ENCODE measurements around the gene PTPN1. TPM values are rescaled to one million over a fixed set of nuclear protein-coding genes. Genes with fewer than 3 reads are reported as not detected.

Gene PTPN1
- polyA plus RNA-seq, 3 donors, result 30.0 to 31.1 (median 30.9) TPM

DNA sequence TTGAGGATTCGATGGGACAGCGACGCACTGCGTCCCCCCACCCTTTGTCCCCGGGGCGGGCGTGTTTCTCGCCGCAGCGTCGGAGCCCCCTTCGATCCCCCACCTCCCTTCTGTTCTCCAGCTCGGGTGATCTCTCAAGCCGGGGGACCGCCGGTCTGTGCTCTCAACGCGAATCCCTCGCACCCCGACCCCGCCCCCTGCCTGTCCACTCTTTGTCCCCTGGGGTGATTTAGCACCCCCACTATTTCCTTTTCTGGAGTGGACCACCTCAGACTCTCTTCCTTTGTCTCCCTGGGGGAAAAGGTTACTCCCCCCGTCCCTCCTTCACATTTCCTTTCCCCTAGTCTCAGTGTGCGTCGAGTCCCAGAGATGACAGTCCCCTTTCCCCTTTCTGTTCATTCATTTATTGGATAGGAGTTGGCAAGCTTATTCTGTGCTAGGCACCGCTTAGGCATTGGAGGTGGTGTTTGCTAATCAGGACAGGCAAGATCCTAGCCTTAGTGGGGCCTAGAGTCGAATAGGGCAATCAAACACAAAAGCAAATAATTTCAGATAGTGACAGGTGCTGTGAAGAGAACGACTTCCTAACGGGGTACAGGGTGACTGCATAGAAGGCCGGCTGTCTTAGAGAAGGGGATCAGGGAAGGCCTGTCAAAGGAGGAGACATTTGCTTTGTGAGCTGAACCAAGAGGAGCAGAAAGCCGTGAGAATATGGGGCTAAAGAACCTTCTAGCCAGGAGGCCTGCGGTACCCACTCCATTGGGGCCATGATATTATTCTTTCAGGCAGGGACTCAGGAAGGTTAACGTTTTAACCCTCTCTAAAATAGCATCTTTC is 741 bp downstream of the PTPN1 start:
- no peak for DNase-seq (ENCODE audit: low read depth in 3 of 3, low spot score in 2 of 3)

DNA sequence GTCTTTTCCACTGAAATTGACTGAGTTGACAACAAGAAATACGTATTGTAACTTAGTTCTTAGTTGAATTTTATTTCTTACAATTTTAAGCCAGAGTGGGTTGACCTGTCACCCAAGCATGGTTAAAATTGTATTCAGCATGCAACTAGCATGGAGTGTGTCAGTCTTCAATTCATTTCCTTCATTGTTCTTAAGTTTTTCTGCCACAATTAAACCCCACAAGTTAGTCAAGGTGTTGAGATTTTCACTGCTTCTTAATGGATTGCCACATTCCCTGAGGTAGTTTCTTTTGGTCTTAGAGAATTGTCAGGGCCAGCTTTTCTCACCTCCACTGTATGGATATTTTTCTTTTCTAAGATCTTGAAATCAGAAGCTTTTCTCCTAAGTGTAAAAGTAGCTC is 2.1 kb downstream of the PTPN1 start:
- DNase-seq (ENCODE audit: low read depth in 3 of 3, low spot score in 2 of 3), result no peak

DNA sequence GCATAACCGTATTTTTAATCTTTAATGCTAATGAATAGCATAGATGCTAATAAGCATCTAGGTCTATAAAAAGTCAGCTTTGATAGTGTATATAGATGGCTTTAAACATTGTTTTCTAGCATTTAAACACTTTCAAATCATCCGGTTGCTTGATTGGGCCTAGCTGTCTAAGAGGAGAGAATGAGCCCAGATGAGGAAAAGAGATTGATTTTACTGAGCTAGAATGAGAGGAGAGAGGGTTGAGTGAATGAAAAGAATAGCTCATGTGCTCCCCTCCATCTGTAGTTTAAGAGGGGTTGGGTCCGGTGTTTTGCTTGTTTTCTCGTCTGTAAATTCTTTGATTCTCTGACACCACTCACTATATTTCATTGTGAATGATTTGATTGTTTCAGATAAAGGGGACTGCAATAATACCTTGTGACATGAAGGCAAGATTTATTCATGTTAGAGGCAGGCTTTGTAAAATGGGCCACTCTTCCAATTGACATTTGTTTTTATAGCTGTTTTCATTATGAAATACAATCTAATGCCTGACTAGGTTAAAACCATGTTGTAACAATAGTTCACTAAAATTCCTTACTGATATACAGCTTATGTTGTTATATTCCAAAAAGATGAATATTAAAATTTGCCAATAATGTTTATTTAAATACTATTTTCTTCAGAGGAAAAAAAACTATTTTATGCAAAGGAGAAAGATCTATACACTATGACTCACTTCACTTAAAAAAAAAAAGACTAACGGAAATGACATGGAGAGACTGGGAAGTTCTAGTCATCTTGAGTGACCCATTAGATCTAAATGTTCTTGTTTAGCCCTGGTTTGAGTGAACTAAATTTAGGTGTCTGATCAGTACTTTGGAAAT is 3.2 kb downstream of the PTPN1 start:
- no peak for DNase-seq (ENCODE audit: low read depth in 3 of 3, low spot score in 2 of 3)

DNA sequence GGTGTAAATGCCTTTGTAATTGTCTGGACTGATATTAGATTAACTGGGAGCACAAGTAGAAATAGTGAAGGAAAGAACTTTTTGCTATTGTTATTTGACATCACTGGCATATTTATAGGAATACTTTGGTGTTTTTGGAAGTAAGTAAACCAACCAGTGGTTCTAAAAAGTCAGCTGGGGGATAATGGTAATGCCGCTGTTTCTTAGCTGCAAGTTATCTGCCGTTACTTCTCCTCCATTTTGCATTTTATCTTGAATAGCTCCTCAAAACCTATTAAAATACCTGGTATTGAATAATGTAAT is 3.8 kb downstream of the PTPN1 start:
- no peak for DNase-seq (ENCODE audit: low read depth in 3 of 3, low spot score in 2 of 3)

DNA sequence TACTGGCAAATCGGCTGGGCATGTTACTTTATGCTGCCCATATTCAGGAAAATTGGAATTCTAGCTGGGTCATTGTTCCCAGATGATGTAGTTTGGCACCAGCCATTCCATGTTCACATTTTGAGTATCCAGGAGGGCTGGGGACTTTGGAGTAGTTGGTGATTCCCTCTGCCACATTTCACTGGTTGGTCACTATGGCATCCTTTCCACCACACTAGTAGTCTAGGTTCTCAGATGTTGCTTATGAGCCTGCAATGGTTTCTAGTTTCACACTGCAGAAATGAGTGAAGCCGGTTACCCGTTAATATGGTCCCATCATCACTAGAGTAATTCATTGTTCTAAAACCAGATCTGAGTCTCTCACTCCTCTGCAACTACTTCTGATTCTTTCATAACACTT is 4.6 kb downstream of the PTPN1 start:
- DNase-seq (ENCODE audit: low read depth in 3 of 3, low spot score in 2 of 3), result no peak

DNA sequence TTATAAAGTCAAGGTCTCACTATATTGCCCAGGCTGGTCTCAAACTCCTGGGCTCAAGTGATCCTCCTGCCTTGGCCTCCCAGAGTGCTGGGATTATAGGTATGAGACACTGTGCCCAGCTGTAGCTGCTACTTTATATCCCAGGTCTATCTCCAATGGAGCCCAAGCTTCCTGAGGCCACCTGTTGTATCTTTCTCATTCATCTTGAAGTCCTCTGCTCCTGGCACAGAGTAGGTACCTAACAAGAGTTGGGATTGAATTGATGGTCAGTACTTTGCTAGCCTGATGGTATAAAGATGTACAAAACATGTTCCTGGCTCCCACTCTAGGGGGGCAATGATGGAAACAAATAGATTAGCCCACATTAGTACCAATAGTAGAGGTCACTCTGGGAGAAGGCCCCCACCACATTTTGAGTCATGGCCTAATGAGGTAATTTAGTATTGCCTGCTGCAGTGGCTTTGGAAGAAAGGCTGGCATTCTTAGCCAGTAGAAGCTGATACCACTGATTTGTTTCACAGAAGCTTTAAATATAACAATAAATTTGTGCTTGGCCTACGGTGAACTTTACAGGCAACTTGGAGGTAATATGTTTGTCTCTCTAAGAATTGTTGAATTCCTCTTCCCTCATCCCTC is 5.4 kb downstream of the PTPN1 start:
- DNase-seq (ENCODE audit: low read depth in 3 of 3, low spot score in 2 of 3), result no peak

DNA sequence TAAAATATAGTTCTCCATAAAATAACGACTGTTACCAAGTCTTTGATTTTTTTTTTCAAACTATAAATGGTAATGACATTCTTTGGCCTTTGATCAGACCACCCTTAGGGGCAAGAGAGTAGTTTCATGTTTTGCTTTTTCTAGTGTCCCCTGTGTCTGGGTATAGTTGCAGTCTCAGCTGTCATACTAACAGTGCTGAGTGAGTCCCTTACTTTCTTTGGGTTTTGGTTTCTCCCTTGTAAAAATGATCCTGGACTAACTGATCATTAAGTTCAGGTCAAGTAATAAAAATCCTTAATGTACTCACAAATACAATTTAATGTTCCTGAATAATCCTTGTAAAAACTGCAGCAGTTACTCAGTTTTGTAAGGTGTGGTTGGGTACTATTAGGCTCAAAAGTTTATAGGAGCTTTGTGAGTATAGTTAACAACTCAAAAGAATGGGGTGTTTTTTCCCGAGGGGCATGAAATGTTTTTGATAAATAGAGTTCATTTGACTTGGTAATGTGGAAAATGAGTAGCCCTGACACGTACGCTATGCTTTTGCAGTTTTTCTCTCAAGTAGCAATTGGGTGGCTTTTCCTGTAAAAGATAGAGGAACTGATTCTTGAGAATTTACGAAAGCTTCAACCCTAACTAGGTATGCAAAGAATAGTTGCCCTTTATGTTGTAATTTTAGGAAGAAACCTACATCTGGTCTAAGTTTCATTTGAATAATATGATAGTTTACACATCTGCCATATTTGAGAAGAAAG is 6.2 kb downstream of the PTPN1 start:
- DNase-seq (ENCODE audit: low read depth in 3 of 3, low spot score in 2 of 3), result no peak

DNA sequence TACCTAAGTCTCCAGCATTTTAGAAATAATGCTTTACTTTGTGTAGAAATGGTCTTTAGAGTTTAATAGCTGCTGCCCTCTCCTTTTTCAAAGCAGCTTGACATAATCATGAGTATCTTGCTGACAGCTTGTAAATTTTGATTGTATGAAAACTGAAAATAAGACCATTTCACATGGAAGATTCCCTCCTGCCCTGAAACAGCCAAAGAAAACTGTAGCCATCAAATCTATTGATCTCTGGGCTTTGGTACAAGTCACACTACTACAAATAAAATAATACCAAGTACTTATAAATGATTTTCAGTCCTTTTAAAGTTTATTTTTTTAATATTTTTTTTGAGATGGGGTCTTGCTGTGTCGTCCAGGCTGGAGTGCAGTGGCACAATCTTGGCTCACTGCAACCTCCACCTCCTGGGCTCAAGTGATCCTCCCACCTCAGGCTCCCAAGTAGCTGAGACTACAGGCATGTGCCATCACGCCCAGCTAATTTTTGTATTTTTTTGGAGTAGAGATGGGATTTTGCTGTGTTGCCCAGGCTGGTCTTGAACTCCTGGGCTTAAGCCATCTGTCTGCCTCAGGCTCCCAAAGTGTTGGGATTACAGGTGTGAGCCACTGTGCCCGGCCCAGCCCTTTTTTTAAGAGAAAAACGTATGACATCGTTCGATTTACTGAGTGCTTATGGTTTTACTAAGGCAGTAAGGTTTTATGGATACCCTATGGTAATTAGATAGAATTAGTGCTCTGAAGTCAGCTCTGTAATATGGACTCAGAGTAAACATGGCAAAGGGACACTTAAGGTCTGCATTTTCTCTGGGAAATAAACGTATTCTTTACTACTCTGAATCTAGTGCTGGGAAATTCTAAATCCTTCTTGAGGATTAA is 7.0 kb downstream of the PTPN1 start:
- no peak for DNase-seq (ENCODE audit: low read depth in 3 of 3, low spot score in 2 of 3)

DNA sequence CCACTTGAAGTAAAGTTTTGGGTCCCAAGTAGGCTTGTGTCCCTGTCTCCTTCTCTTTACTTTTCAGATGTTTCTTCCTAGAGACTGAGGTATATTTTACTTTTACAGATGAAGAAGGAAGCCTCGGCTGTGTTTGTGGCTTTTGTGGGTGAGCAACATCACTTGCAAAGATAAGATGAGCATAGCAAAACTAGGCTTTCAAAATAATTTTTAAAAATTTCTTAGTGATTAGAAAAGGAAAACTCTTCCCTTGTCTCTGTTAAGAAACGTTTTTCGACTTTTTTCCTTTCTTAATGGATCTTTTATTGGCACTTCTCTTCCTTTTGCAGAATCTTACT is 7.6 kb downstream of the PTPN1 start:
- DNase-seq (ENCODE audit: low read depth in 3 of 3, low spot score in 2 of 3), result no peak

DNA sequence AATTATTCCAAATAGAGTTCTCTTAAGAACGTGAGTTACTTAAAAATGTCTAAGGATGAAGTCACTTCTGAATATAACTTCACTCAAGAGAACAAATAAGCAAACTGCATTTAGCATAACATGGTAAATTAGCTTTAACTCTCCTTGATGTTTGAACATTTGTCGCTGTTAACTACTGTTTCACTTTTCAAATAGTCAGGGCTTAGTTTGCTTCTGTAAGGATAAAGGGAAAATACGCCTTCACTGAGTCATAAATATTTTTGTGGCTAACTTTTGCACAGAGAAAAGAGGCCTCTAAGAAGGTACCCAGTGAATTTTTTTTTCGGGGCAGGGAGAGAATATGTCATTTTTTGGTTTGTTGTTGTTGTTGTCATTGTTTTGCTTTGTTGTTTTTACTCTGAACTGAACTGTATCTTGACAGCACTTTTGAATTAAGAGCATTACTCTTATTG is 8.1 kb downstream of the PTPN1 start:
- no peak for DNase-seq (ENCODE audit: low read depth in 3 of 3, low spot score in 2 of 3)

DNA sequence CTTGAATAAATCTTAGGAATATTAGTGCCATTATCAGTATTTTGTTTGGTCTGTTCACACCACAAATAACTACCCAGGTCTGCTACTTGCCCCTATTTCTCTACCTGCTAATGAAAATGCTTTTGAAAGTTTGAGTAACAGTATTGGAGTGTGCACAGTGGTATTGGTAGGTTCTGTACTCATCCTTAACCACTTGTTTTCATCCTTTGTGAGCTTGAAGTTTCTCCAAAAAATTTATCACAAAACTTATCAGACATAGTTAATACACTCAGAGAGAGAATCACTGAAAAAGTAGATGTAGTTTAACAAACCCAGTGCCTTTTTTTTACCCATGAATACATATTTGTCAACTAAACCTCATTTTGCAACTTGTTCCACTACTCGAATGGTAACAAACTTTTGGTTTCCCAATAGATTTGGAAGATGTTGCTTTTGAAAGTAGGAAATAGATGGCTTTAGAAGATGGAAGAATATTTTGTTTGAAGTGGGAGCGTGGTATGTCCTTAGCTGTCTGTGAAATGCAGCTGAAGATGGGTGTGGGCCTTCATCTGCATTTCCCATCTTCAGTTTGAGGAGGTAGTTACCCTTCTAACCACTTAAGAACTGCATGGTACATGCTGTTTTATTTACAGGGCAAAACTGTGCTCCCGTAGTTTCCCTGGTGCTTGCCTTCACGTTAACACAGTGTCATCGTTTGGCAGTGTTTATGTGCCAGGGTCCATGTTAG is 9.0 kb downstream of the PTPN1 start:
- DNase-seq (ENCODE audit: low read depth in 3 of 3, low spot score in 2 of 3), result no peak

DNA sequence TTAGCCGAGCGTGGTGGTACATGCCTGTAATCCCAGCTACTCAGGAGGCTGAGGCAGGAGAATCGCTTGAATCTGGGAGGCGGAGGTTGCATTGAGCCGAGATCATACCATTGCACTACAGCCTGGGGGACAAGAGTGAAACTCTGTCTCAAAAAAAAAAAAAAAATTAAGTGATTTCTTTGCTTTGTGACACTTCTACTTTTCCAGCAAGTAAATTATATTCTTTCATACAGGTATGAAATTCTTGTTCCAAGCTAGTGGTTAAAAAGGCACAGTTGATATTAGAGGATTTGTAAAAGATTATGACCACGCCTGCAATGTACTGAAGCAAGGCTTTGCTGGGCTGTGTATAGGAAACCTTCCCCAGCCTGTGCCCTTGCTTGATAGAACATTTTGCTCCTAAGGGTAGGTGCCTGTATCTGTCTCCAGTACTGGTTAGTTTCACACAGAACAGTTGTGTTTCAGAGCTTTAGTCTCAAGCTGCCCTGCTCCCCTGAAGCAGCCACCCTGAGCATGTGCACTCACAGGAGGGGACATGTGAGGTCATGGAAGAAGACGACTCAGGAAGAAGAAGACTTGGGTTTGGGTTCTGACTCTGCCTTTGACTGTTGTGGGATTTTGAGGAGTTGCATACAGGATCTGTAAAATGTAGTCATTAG is 10.2 kb downstream of the PTPN1 start:
- DNase-seq (ENCODE audit: low read depth in 3 of 3, low spot score in 2 of 3), result no peak

DNA sequence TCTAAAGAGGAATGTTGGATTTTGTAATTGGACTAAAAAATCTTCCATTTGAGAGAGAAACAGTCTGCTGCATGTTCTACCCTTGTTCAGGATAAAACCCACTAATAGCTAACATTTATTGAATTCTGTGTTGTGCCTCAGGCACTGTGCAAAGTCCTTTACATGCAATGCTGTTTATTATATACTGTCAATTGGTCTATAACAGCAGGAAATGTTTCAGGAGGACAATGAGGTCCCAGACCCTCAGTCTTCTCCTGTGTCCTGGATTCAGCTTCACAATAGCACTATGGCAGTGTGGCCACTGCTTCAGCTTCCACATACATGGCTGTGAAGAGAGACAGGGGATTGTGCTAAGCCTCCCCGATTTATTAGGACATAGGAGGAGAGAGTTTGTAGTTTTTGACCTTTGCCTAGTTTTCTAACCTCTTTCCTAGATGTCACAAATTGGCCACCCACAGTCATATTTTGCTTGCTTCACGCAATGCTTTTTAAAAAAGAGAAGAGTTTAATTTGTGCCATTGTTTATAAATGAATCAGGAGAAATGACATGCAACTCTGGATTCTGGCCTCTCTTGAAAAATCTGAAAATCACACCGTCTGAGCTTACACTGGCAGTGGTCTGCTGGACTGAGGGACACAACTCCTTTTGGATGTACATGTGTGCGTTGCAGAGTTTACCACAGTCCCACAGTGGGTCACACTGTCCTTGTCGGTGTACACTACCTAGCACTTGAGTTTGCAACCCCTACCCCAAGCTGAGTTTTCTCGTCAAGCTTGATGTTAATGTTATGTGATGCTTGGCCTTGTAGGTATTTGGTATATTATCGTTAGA is 11.3 kb downstream of the PTPN1 start:
- DNase-seq (ENCODE audit: low read depth in 3 of 3, low spot score in 2 of 3), result no peak

DNA sequence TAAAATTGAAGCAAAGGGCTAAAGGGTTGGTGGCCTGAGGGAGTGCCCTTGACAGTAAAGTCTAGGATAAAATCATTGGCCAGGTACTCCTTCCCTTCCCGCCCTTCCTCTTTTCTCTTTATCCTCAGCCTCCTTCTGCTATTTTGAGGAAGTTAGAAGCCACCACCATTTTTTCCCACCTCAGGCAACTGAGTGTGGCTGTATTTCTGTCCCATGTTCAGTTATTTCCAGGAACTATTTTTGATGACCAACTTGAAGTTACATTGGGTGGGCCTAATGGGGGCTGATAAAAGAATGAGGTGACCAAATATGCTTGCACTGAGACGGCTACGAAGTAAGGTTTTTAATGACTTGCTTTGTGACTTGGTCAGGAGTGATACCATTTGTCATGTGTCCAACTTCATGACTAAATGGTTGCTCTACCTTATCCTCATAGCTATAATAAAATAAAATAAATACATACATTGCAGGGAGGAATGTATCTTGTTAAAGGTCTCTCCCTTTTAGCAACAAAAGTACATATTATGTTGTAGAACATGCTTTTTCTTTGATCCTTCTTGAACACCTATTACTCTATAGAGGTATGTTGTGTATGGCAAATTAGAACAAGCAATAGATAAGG is 12.0 kb downstream of the PTPN1 start:
- no peak for DNase-seq (ENCODE audit: low read depth in 3 of 3, low spot score in 2 of 3)

DNA sequence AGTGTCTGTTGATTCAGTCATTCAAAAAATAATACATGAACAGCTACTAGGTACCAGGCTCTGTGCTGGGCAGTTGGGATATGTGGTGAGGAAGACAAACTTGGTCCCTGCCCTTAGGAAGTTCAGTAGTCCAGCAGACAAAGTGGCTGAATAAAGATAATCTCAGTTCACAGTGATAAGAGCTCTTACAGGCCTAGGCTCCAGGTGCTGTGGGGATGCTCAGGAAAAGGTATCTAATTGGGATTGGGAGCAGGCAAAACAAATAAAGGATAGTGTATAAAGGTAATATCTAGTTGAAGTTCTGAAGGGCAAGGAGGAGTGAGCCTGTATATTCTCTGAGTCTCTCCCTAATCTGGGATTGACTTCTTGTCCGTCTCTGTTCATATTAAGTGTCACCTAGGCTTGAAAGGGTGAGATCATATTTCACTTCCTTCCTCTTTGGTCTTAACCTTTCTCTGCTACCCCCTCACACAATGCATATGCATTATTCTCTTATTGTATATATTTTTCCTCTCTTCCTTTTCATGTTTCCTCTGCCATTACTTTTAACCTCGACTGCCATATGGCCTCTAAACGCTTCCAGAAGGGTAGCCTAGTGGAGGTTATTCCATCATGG is 13.5 kb downstream of the PTPN1 start:
- no peak for DNase-seq (ENCODE audit: low read depth in 3 of 3, low spot score in 2 of 3)

DNA sequence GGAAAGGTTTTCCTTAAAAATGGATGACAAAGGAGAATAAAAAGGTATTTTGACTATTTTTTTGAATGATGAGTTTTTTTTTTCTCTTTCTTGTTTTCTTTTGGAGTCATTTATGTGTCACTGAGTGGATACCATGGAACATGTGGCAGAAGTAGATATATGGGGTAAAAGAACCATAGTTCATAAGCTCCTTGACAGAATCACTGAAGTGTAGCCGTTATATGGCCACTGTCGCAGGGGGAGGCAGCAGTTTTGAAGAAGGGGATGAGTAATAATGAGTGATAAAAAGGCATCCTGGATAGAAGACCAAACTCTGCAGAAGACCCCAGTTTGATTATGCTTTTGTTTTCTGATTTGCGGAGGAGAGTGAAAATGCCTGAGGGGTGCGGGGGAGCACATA is 15.5 kb downstream of the PTPN1 start:
- no peak for DNase-seq (ENCODE audit: low read depth in 3 of 3, low spot score in 2 of 3)

DNA sequence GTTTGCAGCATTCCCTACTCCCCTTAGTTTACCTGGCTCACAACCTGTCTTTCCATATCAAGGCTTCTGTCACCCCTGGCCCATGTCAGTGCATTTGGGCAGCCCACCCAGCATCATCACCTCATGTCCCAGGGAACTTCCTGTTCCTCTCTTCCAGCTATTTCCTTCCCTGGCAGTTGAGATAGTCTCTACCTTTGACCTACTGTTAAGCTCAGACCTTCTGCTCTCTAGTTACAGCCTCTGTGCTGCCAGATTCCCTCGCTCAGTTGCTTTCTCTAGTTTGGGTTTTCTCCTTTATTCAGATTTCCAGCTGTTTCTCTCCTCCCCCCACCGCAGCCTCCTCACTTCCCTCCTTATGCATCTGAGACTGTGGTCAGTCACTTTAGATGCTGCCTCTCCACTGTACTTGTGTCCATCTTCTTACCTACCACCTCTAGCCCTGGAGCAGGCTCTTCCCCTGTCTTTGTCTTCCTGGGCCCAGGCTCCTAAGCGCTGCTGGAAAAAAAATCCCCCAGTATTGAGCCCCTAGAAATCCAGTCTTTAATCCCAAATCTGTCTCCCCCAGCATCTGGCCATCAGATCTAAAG is 16.3 kb downstream of the PTPN1 start:
- no peak for DNase-seq (ENCODE audit: low read depth in 3 of 3, low spot score in 2 of 3)
